CD4-positive, alpha-beta T cell treated with Interleukin-6 for 4 hours (primary cell): Measurements from ENCODE around the gene MBNL2.

Source experiments
- DNase-seq: peaks from one replicate; pipeline ENCODE4 v3.0.0-alpha.2; 2020; ENCODE audit warnings: mixed read lengths

MBNL2 gene

DNA sequence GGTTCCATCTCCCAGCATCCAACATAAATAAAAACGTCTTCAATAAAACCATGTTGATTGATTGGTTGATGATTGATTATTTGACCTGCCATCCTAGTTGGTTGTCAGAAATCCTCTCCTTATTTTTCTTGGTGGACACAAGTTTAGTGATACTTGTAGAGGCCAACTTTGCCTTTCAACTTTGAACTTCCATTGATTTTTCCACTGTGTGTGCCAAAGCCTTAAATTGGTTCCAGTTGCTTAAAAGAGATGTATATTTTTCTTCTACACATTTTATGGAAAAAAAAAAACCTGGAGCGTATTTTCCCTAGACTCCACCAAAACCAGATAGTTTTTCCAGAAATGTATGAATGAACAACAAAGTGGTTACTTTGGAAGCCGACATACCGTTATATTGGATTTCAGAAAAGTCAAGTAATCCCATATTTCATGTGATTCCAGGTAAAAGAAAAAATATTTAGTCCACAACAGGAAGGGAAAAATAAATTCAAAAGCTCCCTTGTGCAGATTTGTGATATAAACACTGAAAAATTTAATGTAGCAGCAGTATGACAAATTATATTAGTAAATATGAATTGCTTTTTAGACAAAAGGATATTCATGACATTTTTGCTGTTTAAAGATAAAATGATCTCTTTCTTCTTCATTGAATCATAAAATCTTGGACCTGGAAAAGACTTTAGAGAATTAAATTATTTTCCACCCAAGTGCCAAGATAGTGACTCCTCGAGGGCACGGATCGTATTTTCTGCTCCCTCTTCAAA lies 85.2 kb downstream of the MBNL2 start:
- no peak for DNase-seq

DNA sequence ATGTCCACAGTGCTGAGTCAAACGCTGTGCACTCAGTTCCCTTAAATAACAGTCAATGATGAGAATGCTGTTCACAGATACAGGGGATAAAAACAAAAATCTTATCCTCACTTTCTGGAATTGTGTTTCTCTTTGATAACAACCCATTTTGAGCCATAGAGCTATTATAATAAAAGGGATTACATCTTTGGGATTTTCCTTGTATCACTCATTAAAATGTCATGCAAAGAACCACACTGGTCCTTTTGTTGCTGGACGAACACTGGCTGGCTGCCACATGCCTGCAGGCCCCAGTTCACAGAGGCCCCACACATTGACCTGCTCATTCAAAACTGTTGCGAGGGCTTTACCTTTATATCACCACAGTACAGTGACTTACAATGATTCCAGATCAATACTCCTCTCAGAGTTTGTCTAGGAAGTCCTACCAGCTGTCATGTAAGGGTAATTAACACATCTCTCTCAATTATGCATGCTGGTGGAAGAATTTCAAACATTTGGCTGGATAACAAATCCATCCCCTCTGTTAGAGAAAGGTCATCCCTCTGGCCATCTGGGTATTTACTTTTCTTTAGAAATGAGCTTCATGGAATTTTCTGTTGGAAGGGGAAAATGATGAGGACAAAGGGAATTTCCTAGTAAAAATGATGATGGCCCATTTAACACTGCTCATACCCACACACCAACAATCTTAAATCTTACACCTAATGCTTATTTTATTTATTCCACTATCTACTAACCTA lies 85.9 kb downstream of the MBNL2 start:
- no peak for DNase-seq

DNA sequence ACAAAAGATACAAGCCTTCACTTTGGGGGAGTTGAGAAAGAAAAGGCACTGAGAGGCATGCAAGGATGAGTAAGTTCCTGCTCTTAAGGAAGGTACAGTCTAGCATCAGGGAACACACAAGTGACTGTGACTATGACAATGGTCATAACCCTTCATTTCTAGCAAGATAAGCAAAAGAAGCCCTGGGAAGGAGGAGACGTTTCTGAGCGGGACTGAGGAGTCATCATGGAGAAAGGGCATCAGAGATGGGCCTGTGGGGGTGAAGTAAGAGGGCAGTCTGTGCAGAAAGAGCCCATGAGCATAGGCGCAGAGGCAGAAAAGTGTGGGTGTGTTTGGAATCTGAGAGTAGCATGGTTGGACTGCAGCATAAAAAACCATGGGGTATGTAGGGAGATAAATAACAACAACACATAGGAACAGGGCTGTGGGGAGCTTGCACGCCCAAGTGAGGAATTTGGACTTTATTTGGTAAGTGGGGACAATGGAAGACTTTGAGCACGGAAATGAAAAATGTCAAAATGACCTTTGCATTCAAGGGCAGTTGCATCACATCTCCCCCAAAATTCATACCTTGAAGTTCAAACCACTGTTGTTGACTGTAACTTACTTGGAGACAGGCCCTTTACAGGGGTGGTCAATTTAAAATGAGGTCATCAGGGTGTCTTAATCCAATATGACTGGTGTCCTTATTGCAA lies 86.7 kb downstream of the MBNL2 start:
- DNase-seq = no peak

DNA sequence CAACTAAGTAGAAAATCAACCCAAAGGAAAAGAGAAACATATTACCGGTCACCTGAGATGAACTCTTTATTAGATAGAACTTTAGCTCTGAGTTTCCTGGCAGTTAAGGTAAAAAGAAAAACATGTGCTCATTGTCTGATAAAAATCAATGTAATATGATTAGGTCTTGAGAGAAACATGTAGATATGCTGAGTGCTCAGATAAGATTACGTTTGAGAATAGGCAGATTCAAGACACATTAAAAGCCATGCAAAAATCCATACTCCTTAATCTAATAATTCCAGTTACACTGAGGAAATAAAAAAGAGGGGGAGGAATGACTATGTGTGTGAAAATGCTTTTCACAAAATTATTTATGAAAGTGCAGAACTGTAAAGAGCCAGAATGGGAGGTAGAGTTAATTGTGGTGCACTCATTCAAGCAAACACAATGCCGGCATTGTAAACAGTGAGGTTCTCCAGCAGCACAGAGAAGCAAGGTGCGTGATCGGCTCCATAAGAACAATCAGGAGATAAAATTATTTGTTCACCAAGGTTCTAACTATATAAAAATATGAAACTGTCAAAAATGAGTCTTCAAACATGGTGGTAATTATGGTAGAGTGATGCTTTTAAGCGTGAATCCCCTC lies 88.8 kb downstream of the MBNL2 start:
- DNase-seq = no peak

DNA sequence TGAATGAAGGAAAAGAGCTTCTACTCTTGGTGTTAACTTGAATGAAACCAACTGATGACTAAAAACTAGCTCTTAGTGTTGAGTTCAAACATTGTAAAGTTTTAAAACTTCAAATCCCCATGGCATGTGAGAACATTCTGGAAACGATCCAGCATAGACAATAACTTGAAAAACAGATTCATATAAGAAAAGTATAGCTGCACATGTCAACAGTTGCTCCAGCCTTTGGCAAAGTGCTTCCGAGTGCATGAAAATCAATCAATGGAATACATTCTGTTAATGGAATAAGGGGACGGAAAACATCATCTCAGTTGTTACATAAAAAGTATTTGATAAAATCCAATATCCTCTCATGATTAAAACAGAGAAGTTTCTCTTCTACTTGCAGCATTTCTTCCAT lies 89.8 kb downstream of the MBNL2 start:
- DNase-seq = no peak

DNA sequence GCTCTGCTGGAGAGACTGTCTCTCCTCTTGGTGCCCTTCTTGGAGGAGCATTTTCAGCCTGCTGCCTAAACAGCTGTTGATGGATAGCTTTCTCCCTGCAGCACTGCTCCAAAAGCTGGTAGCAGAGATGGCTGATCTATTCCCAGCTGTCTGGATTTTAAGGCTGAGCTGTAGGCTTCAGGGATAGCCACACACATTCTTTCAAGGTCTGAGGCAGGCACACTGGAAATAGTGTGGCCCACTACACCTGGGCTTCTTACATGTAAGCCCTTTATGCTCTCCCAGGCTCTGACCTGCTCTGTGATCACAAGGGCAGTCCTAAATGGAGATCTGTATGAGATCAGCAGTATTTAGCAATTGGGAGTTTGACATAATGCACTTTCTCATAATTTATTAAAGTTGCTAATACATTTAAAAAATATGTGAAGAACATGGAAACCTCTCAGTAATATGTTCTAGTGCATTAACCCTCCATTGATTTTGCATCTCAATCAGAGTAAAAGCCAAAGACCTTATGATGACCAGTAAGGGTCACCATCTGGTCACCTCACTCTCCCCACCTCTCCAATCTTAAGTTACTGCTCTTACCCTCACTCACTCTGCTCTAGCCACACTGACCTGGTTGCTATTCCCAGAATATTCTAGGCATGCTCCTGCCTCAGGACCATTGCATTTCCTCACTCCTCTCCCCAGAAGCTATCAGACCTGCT lies 91.6 kb downstream of the MBNL2 start:
- DNase-seq = no peak

DNA sequence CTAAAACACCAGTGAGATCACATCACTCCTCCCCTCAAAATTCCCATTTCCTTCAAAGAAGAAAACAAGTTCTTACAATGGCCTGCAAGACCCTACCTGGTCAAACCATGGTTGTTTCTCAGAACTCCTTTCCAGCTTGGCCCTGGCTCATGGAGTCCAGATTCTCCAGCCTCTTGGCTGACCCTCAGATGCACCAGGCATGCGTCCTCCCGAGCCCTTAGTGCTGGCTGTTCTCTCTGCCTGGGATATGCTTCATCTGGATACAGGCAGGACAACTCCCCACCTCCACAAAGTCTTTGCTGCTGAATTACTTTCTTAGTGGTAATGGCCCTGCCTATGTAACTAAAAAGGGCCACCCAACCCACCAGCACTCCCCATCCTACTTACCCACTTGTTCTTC lies 94.3 kb downstream of the MBNL2 start:
- no peak for DNase-seq

DNA sequence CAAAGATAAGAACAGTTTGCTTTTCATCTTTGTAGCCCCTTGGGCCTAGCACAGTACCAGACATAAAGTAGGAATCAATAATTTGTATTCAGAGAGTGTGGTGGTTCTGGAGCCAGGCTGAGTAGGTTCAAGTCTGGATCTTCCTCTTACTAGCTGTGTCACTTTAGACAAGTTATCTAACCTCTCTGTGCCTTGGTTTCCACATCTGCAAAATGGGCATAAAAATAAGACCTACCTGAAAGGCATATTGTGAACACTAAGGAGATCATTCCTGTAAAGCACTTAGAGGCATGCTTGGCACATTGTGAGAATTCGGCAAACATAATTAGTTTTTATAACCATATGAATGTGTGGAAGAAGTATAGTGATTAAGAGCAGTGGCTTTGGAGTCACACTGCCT lies 95.8 kb downstream of the MBNL2 start:
- no peak for DNase-seq

DNA sequence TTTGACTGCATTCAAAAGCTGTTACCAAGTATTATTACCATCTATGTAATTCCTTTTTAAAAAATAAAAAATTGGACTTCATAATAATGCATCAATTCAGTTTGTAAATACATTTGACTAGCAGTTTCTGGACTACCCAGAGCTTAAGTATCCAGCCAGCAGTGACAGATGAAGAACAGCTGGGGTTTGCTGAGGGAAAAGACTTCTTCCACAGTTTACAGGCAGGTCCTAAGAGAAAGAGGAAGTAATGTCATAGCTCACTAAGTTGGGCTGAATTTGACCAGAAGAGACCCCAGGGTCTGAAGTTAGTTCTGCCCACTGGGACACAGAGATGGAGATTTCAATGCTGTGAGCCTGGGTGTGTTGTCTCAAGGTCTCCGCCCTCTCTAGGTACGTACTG lies 96.4 kb downstream of the MBNL2 start:
- no peak for DNase-seq

DNA sequence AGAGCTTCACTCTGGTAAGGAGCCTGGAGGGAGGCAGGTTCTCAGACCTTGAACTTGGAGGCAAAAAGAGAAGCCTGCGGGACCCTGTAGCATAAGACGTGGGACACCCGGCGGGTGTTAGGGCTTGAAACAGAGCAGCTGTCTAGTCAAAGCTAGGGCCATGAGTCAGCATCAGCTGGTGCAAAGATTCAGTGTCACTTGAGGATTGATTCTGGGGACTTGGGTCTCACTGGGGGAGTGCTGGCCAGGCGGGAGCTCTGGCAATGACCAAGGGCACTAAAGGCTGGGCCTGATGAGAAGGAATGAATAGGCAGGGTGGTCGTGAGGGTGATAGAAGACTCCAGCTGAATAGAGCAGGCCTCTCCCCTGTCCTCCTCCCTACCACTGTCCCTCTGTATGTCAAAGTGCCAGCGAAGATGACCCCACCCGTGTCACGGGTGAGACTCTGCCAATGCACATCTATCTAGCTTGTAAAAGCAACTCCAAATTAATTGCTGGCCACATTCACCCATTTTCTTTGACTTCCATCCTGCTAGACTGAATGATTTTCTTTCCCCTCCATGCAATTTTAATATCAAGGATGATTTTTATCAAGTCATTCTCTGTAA lies 97.1 kb downstream of the MBNL2 start:
- no peak for DNase-seq

DNA sequence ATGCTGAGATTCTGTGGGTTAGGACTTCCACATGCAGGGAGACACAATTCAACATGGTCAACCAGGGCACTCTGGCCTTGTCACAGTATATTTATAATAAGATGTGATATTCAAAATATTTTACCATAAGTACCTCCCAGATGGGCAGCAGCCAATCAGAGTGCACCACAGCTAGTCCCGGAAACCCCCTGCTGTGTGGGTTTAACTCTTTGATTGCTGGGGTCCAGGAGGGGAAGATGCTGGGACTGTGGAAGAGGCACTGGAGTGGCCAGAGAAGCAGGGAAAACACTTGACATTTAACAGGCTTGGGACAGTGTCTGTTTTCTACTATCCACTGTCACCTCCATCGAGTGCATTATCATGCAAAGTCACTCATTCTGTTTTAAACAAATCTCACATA lies 99.0 kb downstream of the MBNL2 start:
- DNase-seq = no peak

DNA sequence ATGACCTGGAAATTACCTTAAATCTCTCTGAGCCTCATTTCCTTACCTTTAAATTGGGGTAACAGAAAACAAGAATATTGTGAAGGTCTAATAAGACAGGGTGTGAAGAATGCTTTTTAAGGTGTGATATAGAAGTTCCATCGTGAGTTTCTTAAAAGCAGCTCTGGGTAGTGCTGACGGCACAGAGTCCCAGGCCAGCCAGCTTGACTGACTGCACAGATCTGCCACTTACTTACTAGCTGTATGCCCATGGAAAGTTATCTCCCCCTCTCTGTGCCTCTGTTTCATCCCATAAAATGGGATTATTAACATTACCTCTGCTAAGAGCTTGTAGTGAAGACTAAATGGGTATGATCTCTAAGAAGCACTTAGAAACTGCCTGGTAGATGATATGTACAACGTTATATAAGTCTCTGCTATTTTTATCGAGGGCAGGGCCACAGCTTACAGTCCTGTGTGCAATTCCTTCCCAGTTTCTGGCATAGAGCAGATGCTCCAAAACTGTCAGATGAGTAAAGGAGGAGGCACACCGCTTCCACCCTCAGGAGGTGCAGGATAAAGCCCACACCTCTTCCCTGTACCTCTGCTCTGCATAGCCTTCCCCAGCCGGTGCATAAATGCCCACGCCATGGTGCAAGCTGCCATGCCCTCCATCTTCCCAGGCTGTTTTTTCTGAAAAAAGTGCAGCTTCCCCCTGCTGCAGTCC lies 99.6 kb downstream of the MBNL2 start:
- no peak for DNase-seq

DNA sequence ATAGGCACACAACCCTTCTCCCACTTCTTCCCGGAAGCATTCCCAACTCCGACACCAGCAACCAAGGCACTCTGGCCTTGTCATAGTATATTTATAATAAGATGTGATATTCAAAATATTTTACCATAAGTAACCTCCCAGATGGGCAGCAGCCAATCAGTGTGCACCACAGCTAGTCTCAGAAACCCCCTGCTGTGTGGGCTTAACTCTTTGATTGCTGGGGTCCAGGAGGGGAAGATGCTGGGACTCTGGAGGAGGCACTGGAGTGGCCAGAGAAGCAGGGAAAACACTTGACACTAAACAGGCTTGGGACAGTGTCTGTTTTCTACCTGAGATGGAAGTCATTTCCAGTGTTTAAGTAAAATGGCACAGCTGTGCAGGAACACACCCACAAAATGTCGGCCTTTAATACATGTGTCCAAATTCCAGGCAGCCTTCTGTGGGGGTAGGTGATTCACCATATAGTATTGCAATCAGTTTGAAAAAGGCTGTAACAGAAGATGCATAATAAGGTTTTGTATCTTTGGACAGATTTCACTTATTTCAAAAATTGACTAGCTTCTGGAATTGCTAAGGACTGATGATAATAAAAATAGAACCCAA lies 100.7 kb downstream of the MBNL2 start:
- DNase-seq = no peak

DNA sequence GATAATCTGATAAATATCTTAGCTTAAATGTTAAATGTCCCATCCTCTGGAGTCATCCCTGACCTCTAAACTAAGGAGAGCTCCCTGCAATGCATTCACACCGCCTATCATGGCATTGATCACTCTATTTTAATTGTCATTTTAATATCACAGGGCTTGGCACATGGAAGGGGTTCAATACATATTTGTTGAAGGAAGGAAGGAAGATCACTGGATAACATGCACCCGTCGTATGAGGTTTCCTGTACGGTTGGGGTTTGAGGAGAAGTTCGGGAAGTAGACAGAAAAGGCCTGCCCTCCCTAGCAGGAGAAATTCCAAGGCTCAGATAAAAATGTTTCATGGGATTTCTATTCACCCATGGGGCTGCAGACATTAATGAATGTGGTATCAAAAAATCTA lies 102.0 kb downstream of the MBNL2 start:
- DNase-seq = no peak

DNA sequence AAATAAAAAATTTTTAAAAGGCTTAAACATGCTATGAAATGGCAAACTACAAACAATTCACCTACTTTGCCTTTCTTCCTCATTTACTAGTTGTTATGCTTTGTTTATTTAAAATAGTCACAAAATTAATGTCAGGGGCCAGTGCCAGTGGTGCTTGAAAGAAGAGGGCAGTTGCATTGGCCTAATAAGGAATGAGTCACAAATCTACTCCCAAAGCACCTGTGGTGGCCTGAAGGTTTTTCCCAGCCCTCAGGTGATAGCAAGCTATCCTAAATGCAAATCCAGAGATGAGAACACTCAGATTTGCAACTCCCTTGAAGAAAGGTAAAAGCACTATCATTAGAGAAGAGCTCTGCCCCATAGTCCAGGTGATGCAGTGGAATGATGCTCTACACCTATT lies 103.6 kb downstream of the MBNL2 start:
- no peak for DNase-seq

DNA sequence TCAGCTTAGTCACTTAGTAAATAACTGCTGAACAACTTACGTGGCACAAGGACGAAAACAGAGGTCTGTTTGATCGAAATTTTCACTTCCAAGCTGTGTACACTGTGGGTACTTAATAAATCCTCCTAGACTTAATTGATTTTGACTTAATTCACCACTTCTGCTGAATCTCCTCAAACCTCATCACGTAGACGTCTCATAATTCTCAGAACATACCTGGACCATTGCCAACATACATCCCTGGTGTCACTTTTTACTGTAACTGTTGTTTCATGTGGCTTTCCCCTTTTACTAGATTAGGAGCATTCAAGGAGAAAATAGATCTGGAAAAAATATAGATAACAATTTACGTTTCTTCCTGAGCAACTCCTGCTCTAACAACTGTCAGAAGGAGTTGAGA lies 105.0 kb downstream of the MBNL2 start:
- DNase-seq = no peak

DNA sequence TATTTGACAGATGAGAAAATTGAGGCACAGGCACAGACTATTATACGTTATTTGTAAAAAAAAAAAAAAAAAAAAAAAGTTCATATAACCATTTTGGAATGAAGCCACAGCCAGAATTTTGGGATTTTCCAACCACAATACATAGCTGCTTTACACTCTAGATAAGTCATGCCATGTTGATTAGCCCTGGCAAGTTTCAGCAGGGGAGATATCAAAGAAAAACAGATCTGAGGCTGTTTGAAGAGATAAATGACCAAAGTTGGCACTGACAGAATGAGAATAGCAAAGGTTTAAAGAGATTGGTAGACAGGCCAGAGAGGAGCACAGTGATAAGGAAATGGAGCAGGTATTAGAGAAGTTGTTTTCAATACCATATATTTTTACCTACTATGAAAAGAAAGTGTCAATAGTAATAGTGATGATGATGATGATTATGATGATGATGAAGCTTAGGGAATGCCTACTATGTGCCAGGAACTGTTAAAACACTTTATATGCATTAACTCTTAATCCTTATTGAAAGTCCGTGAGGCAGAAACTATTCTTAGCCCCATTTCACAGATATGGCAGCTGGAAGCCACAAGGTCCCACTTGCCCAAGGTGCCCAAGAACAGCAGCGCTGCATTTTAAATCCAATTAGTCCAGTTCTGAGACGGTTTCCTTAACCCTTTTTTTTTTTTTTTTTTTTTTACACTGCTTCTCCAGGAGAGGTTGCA lies 105.5 kb downstream of the MBNL2 start:
- no peak for DNase-seq

DNA sequence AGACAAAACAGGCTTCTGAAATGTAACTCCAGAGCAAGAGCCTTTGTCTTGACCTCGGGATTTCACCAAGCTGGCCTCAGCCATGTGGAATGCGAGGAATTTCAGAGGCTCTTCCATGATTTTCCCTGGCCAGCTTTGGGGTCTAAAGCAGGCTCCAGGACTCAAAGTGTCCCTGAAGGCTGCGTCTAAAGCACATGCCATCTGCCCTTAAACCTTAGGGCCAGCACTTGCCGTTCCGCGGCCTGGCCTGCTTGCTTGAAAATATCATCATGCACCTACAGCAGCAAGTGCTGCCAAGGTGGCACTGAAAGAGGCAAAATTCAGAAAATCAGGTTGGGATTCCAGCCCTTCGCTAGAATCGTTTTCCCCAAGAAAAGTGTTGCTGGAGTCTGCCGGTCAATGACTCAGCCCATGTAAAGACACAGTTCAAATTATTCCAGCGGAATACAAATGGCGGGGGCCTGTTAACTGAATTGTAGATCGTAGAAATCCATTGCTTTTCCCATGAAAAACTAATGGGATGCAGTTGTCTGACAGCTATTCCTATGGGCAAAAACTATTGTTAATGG lies 106.2 kb downstream of the MBNL2 start:
- DNase-seq = no peak

DNA sequence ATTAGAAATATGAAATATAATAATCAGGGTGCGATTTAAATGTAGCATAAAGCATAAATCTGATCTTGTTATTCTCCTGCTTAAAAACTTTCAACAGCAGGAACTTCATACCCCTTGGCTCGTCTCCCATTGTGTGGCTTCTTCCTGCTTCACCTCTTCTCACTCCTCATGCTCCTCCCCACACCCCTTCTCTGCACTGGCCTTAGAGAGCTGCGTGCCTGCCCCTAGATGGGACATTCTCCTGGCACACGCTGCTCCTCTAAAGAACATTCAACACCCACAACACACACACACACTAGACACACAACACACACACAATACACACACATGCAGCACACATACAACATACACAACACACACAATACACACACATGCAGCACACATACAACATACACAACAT lies 107.2 kb downstream of the MBNL2 start:
- DNase-seq = no peak

DNA sequence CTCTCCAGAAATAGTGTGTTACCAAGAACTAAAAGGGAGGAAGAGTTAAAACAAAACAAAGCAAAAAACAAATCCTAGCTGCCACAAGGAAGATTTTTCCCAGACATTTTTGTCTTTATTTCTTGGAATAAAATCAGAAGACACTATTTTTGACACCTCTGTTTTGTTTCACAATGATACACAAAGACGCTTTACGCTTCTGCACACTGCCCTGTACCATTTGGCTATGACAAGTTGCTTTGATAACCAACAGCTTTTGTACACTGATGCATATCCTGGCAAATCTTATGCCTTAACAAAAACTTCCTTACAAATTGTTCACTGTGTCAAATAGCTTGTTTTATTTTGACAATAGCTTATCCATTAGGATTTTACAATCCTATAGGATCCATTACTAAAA lies 108.3 kb downstream of the MBNL2 start:
- DNase-seq = no peak
